ENCODE measurements around the gene NTMT1.

The NTMT1 gene

GRCh38 chr9:129644365-129644764 is 18.4 kb downstream of the NTMT1 start:
- no peak overlapping the region for H4K91ac ChIP-seq (ENCODE audit: low read depth, low read length, poor library complexity)
- H3K4me2 ChIP-seq (ENCODE audit: insufficient read depth, low read length, poor library complexity, severe bottlenecking), result no peak overlapping the region
- no peak overlapping the region for H3K18ac ChIP-seq (ENCODE audit: low read length)
- H2BK120ac ChIP-seq (ENCODE audit: low read depth, low read length), result no peak overlapping the region
- no peak overlapping the region for H2BK15ac ChIP-seq (ENCODE audit: low read length)
- no peak overlapping the region for H3K4ac ChIP-seq (ENCODE audit: low read length)
- H3K9ac ChIP-seq (ENCODE audit: low read depth, low read length, poor library complexity), result no peak overlapping the region
- no peak overlapping the region for H3K23ac ChIP-seq (ENCODE audit: low read depth, low read length, poor library complexity)
- peak overlapping the region; percentile 40 for H2AFZ ChIP-seq (ENCODE audit: low read length)
- H3K27me3 ChIP-seq (ENCODE audit: control insufficient read depth in 3 of 3, insufficient read depth in 3 of 3, low read depth in 1 of 3, low read length in 3 of 3), result no peaks in the 10 kb centered on the region
- peaks cover 11 to 20% of the 10 kb centered on the region in 2 donors for H3K4me1 ChIP-seq (ENCODE audit: control insufficient read depth in 2 of 2, insufficient read depth in 1 of 2, low read depth in 1 of 2, low read length in 2 of 2)
- no peak overlapping the region for H2BK5ac ChIP-seq (ENCODE audit: low read length)
- peaks cover 3 to 6% of the 10 kb centered on the region in 2 donors for H3K36me3 ChIP-seq (replicated peaks in 1 of 2; ENCODE audit: control insufficient read depth in 2 of 2, insufficient read depth in 2 of 2, low read length in 2 of 2)
- DNase-seq (ENCODE audit: low spot score), result no peak
- H4K8ac ChIP-seq (ENCODE audit: low read depth, low read length), result no peak overlapping the region
- H3K14ac ChIP-seq (ENCODE audit: low read length), result no peak overlapping the region
- no CpG with 5 or more reads among the region's 11 CpGs for WGBS, 2 donors (ENCODE audit: extremely low coverage in 2 of 2, insufficient read length in 2 of 2, insufficient replicate concordance in 1 of 2)
- no peak overlapping the region for H3K4me3 ChIP-seq (ENCODE audit: low read length in 2 of 2)
- no peak overlapping the region for H2BK12ac ChIP-seq (ENCODE audit: low read length)
- H2AK5ac ChIP-seq (ENCODE audit: low read depth, low read length), result peak overlapping the region; percentile 78
- no peaks in the 10 kb centered on the region for H3K9me3 ChIP-seq (replicated peaks in 1 of 2; ENCODE audit: control insufficient read depth in 2 of 2, insufficient read depth in 1 of 2, low read depth in 1 of 2, low read length in 2 of 2)
- H3K27ac ChIP-seq (replicated peaks; ENCODE audit: low read length), result no peak overlapping the region
- H3K79me1 ChIP-seq (ENCODE audit: low read depth, low read length), result peaks cover 18% of the 10 kb centered on the region

GRCh38 chr9:129644902-129645301 is 18.9 kb downstream of the NTMT1 start:
- H3K27ac ChIP-seq (replicated peaks; ENCODE audit: low read length), result no peak overlapping the region

GRCh38 chr9:129646252-129646651 is 20.3 kb downstream of the NTMT1 start:
- H3K18ac ChIP-seq (ENCODE audit: low read length), result peak overlapping the region; percentile 42
- no peak overlapping the region for H3K4ac ChIP-seq (ENCODE audit: low read length)
- H3K79me1 ChIP-seq (ENCODE audit: low read depth, low read length), result peaks cover 7% of the 10 kb centered on the region
- no peak overlapping the region for H4K91ac ChIP-seq (ENCODE audit: low read depth, low read length, poor library complexity)
- no peaks in the 10 kb centered on the region for H3K9me3 ChIP-seq (replicated peaks in 1 of 2; ENCODE audit: control insufficient read depth in 2 of 2, insufficient read depth in 1 of 2, low read depth in 1 of 2, low read length in 2 of 2)
- peaks cover 0 to 18% (median 0%) of the 10 kb centered on the region in 3 experiments for H3K27me3 ChIP-seq (ENCODE audit: control insufficient read depth in 3 of 3, insufficient read depth in 3 of 3, low read depth in 1 of 3, low read length in 3 of 3)
- no peak overlapping the region for H3K9ac ChIP-seq (ENCODE audit: low read depth, low read length, poor library complexity)
- no peak overlapping the region for H3K4me2 ChIP-seq (ENCODE audit: insufficient read depth, low read length, poor library complexity, severe bottlenecking)
- H3K27ac ChIP-seq (replicated peaks; ENCODE audit: low read length), result no peak overlapping the region
- H2BK5ac ChIP-seq (ENCODE audit: low read length), result no peak overlapping the region
- no peak overlapping the region for H2AFZ ChIP-seq (ENCODE audit: low read length)
- no peaks in the 10 kb centered on the region for H3K36me3 ChIP-seq (replicated peaks in 1 of 2; ENCODE audit: control insufficient read depth in 2 of 2, insufficient read depth in 2 of 2, low read length in 2 of 2)
- H4K8ac ChIP-seq (ENCODE audit: low read depth, low read length), result no peak overlapping the region
- no peak overlapping the region for H3K23ac ChIP-seq (ENCODE audit: low read depth, low read length, poor library complexity)
- no peak overlapping the region for H3K4me3 ChIP-seq (ENCODE audit: low read length in 2 of 2)
- H2AK5ac ChIP-seq (ENCODE audit: low read depth, low read length), result peak overlapping the region; percentile 66
- H2BK120ac ChIP-seq (ENCODE audit: low read depth, low read length), result no peak overlapping the region
- no peak overlapping the region for H2BK12ac ChIP-seq (ENCODE audit: low read length)
- no peak overlapping the region for H3K14ac ChIP-seq (ENCODE audit: low read length)
- H3K4me1 ChIP-seq (ENCODE audit: control insufficient read depth in 2 of 2, insufficient read depth in 1 of 2, low read depth in 1 of 2, low read length in 2 of 2), result peaks cover 4 to 13% of the 10 kb centered on the region in 2 donors
- no CpG with 5 or more reads among the region's 12 CpGs for WGBS, 2 donors (ENCODE audit: extremely low coverage in 2 of 2, insufficient read length in 2 of 2, insufficient replicate concordance in 1 of 2)
- H2BK15ac ChIP-seq (ENCODE audit: low read length), result peak overlapping the region; percentile 27
- DNase-seq (ENCODE audit: low spot score), result no peak

More at GRCh38 chr9:129644902-129645301, 18.9 kb downstream of the NTMT1 start:
- Histone ChIP-seq H3K27me3 (ENCODE audit: control insufficient read depth in 3 of 3, insufficient read depth in 3 of 3, low read depth in 1 of 3, low read length in 3 of 3) (peaks cover 0 to 4% (median 0%) of the 10 kb centered on the region in 3 experiments), H2BK5ac (ENCODE audit: low read length) (no peak overlapping the region), H3K4me3 (ENCODE audit: low read length in 2 of 2) (no peak overlapping the region), H2BK15ac (ENCODE audit: low read length) (peak overlapping the region; percentile 18), H3K4ac (ENCODE audit: low read length) (peak overlapping the region; percentile 30), H3K79me1 (ENCODE audit: low read depth, low read length) (peaks cover 15% of the 10 kb centered on the region), H4K8ac (ENCODE audit: low read depth, low read length) (no peak overlapping the region), H3K23ac (ENCODE audit: low read depth, low read length, poor library complexity) (no peak overlapping the region), H3K18ac (ENCODE audit: low read length) (peak overlapping the region; percentile 48), H3K9me3 (replicated peaks in 1 of 2; ENCODE audit: control insufficient read depth in 2 of 2, insufficient read depth in 1 of 2, low read depth in 1 of 2, low read length in 2 of 2) (no peaks in the 10 kb centered on the region), H2BK12ac (ENCODE audit: low read length) (no peak overlapping the region), H3K36me3 (replicated peaks in 1 of 2; ENCODE audit: control insufficient read depth in 2 of 2, insufficient read depth in 2 of 2, low read length in 2 of 2) (peaks cover 0 to under 1% of the 10 kb centered on the region in 2 donors), H3K14ac (ENCODE audit: low read length) (no peak overlapping the region), H2AK5ac (ENCODE audit: low read depth, low read length) (peak overlapping the region; percentile 78), H3K9ac (ENCODE audit: low read depth, low read length, poor library complexity) (no peak overlapping the region), H4K91ac (ENCODE audit: low read depth, low read length, poor library complexity) (no peak overlapping the region), H3K4me1 (ENCODE audit: control insufficient read depth in 2 of 2, insufficient read depth in 1 of 2, low read depth in 1 of 2, low read length in 2 of 2) (peaks cover 11 to 22% of the 10 kb centered on the region in 2 donors), H2AFZ (ENCODE audit: low read length) (peak overlapping the region; percentile 40), H2BK120ac (ENCODE audit: low read depth, low read length) (no peak overlapping the region), H3K4me2 (ENCODE audit: insufficient read depth, low read length, poor library complexity, severe bottlenecking) (no peak overlapping the region)
- DNase-seq (ENCODE audit: low spot score), result no peak
- no CpG with 5 or more reads among the region's 17 CpGs for WGBS, 2 donors (ENCODE audit: extremely low coverage in 2 of 2, insufficient read length in 2 of 2, insufficient replicate concordance in 1 of 2)

GRCh38 chr9:129646654-129647053 is 20.7 kb downstream of the NTMT1 start:
- no peak for DNase-seq (ENCODE audit: low spot score)
- WGBS, 2 donors (ENCODE audit: extremely low coverage in 2 of 2, insufficient read length in 2 of 2, insufficient replicate concordance in 1 of 2), result no CpG with 5 or more reads among the region's 7 CpGs
- Histone ChIP-seq H3K9ac (ENCODE audit: low read depth, low read length, poor library complexity) (no peak overlapping the region), H2AK5ac (ENCODE audit: low read depth, low read length) (peak overlapping the region; percentile 66), H2BK120ac (ENCODE audit: low read depth, low read length) (no peak overlapping the region), H3K14ac (ENCODE audit: low read length) (no peak overlapping the region), H2BK15ac (ENCODE audit: low read length) (peak overlapping the region; percentile 27), H2BK12ac (ENCODE audit: low read length) (no peak overlapping the region), H3K23ac (ENCODE audit: low read depth, low read length, poor library complexity) (no peak overlapping the region), H3K4ac (ENCODE audit: low read length) (no peak overlapping the region), H3K36me3 (replicated peaks in 1 of 2; ENCODE audit: control insufficient read depth in 2 of 2, insufficient read depth in 2 of 2, low read length in 2 of 2) (no peaks in the 10 kb centered on the region), H3K4me3 (ENCODE audit: low read length in 2 of 2) (no peak overlapping the region), H3K18ac (ENCODE audit: low read length) (peak overlapping the region; percentile 42), H4K91ac (ENCODE audit: low read depth, low read length, poor library complexity) (no peak overlapping the region), H2AFZ (ENCODE audit: low read length) (no peak overlapping the region), H3K4me2 (ENCODE audit: insufficient read depth, low read length, poor library complexity, severe bottlenecking) (no peak overlapping the region), H2BK5ac (ENCODE audit: low read length) (no peak overlapping the region), H3K4me1 (ENCODE audit: control insufficient read depth in 2 of 2, insufficient read depth in 1 of 2, low read depth in 1 of 2, low read length in 2 of 2) (peaks cover 2 to 12% of the 10 kb centered on the region in 2 donors), H3K27me3 (ENCODE audit: control insufficient read depth in 3 of 3, insufficient read depth in 3 of 3, low read depth in 1 of 3, low read length in 3 of 3) (peaks cover 0 to 18% (median 0%) of the 10 kb centered on the region in 3 experiments), H3K27ac (replicated peaks; ENCODE audit: low read length) (no peak overlapping the region), H4K8ac (ENCODE audit: low read depth, low read length) (no peak overlapping the region), H3K79me1 (ENCODE audit: low read depth, low read length) (peaks cover 3% of the 10 kb centered on the region), H3K9me3 (replicated peaks in 1 of 2; ENCODE audit: control insufficient read depth in 2 of 2, insufficient read depth in 1 of 2, low read depth in 1 of 2, low read length in 2 of 2) (no peaks in the 10 kb centered on the region)

Measured in neuronal stem cell (in vitro differentiated cells).